Mesodermal cell (in vitro differentiated cells): ENCODE data around the gene LAPTM5.
A peak's percentile ranks its signal among the peaks of the same experiment; 100 is the strongest.

ENCODE experiments used
- H3K27ac ChIP-seq: 2 replicates; pipeline ENCODE4 v1.7.0; 2013; ENCODE audit warnings: mild to moderate bottlenecking, low read depth, low read length, moderate library complexity; ENCODE audit not compliant: severe bottlenecking
- H3K36me3 ChIP-seq: 2 replicates; pipeline ENCODE4 v1.7.1; 2013; ENCODE audit warnings: mild to moderate bottlenecking, low read length, moderate library complexity; ENCODE audit not compliant: control insufficient read depth, insufficient read depth
- H3K4me1 ChIP-seq: one replicate; pipeline ENCODE4 v1.7.1; 2013; ENCODE audit warnings: mild to moderate bottlenecking, low read length; ENCODE audit not compliant: insufficient read depth, control insufficient read depth, poor library complexity, severe bottlenecking
- H3K4me3 ChIP-seq: 2 replicates; pipeline ENCODE4 v1.7.0; 2013; ENCODE audit warnings: low read length, control low read depth, mild to moderate bottlenecking; ENCODE audit not compliant: insufficient read depth, poor library complexity, severe bottlenecking; ENCODE audit errors: extremely low read depth
- H3K9me3 ChIP-seq: 2 replicates; pipeline ENCODE4 v1.7.1; 2013; ENCODE audit warnings: mild to moderate bottlenecking, low read length, moderate library complexity; ENCODE audit not compliant: control insufficient read depth
- WGBS, 2 experiments: methylation state at CpG; one replicate each; pipeline ENCODE4 v1.1.5; 2013; ENCODE audit warnings: missing lambda C conversion rate in 2 of 2; ENCODE audit not compliant: insufficient coverage in 2 of 2; 5-methylcytosine and 5-hydroxymethylcytosine counted together

Gene LAPTM5

DNA sequence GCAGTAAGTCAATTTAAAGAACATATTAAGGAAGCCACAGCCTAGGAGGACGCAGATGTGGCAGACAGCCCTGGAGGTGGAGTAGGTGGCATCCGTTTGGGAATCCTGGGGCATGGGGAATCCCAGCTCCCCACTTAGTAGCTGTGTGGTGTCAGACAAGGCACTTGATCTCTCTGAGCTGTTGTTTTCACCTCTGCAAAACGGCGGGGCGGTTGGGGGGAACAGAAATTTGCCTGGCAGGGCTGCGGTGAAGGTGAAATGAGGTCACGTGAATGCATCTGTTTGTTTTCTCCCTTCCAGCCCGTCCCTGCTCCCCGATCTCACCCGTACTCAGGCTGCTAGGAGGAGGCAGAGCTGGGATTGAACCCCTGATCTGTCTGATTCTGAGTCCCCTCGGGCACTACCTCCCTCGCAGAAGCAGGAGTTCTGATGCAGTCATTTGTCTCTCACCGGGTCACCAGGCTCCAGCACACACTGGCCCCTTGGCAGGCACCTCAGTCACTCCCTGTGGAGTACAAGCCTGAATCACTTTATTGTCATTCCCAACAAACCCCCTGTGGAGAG is 2.2 kb upstream of the LAPTM5 start:
- WGBS, 2 experiments = 85% methylated on average over 10 to 13 of the region's 13 CpGs
- peaks cover 53% of the 10 kb centered on the region for H3K4me1 ChIP-seq

DNA sequence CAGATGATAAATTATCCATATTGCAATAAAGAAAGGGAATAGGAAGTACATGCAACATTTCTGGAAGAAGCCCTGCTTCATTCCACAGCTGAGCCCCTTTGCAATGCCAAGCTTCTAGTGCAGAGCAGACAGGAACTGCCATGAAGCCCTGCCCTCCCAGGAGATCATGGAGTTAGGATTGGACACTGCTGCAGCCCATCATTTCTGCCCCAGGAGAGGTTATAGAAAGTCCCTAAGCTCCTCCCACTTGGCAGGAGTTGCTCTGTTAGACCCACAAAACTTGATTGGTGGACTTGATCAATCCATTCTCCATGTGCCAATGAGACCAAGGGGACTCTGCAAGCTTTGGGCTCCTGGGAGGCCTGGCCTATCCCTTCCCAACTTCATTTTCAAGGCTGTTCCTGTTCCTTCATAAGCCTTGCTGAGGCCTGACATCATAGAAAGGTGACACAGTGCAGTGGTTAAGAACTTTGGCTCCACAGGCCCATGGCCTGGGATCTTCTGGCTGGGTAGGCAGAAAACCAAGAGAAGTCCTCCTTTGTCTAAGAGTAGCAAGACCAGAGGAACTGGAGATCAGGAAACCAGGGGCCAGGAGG is 1.3 kb upstream of the LAPTM5 start:
- H3K4me3 ChIP-seq = no peak overlapping the region
- H3K9me3 ChIP-seq = no peaks in the 10 kb centered on the region
- no peak overlapping the region for H3K27ac ChIP-seq
- peaks cover 50% of the 10 kb centered on the region for H3K4me1 ChIP-seq
- H3K36me3 ChIP-seq = no peaks in the 10 kb centered on the region

More for the DNA sequence above, 2.2 kb upstream of the LAPTM5 start:
- H3K27ac ChIP-seq = no peak overlapping the region
- H3K9me3 ChIP-seq = no peaks in the 10 kb centered on the region
- H3K4me3 ChIP-seq = no peak overlapping the region
- no peaks in the 10 kb centered on the region for H3K36me3 ChIP-seq

DNA sequence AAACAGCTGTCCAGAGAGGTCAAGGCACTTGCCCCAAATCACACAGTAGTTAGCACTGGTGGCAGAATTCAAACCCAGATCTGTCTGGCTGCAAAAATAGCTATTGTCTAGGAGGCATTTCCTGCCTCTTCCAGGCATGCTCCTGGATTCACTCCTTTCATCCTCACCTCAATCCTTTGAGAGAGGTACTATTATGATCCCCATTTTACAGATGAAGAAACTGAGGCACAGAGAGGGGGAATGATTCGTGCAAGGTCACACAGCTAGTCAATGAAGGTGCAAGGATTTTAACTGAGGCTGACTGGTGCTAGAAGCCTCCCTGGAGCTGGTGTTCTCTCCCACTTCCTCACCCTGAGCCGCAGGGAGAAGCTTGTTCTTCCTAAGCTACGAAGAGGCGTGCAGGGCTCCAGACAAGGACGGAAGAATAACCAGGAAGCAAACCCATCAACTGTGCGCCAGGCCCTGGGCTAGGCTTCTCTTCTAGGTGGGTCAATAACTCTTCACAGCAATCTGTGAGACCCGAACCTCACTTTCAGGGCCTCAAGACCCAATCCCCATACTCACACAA is 631 bp upstream of the LAPTM5 start:
- no peaks in the 10 kb centered on the region for H3K36me3 ChIP-seq
- peaks cover 43% of the 10 kb centered on the region for H3K4me1 ChIP-seq
- WGBS, 2 experiments = 97 to 98% methylated on average over 7 of the region's 7 CpGs
- H3K9me3 ChIP-seq = no peaks in the 10 kb centered on the region
- H3K4me3 ChIP-seq = no peak overlapping the region
- H3K27ac ChIP-seq = no peak overlapping the region

DNA sequence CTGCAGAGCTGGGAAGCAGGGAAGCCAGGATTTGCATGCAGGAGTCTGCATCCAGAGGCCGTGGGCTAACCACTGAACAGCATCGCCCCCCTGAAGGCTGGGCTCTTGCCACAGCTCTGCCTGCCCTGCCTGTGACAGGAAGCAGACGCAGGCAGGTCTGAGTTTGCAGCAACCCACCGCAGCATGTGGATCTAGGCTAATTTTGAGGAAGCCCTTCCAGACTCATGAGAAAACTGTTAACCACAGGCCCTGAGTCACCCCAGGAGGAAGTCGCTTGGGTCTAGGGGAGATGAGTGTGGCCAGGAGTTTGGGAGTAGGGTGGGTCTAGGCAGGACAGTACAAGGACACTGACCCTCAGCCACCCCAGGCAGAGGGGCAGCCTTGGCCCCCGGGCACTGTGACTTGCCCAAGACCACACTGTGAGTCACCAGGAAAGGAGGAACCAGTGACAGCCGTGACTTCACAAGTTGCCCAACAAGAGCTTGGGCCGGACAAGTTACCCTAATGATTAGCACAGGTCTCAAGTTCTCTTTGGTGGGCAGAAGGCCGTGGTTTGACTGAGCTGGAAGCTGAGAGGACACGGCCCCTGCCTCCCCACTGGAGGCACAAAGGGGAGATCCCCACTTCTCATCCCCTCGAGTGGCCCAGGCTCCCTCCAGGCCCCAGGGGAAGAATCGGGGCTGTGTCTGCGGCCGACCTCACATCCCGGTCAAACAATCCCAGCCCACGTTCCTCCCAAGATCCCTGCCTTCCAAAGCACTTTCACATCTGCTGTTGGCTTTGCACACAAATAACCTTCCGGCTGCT is 826 bp downstream of the LAPTM5 start:
- Histone ChIP-seq H3K36me3 (no peaks in the 10 kb centered on the region), H3K4me3 (no peak overlapping the region), H3K4me1 (peaks cover 29% of the 10 kb centered on the region), H3K9me3 (no peaks in the 10 kb centered on the region), H3K27ac (peak overlapping the region; percentile 74)
- 80 to 86% methylated on average over 13 to 14 of the region's 17 CpGs for WGBS, 2 experiments

DNA sequence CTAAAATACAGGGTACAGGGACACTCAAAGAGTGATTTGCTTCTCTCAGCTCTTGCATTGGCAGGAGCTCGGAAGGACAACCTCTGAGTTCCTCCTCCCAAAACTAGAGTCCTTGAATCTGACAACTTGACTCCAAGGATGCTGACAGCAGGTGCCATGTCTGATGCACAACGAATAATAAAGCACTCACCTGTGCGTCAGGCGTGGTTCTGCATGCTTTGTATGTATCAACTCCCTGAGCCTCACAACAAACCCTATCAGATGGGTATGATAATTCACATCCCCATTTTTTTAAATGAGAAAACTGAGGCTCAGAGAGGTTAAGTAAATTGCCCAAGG is 1.4 kb downstream of the LAPTM5 start:
- H3K9me3 ChIP-seq = no peaks in the 10 kb centered on the region
- H3K4me3 ChIP-seq = no peak overlapping the region
- no peaks in the 10 kb centered on the region for H3K36me3 ChIP-seq
- peaks cover 23% of the 10 kb centered on the region for H3K4me1 ChIP-seq
- 100% methylated on average over 3 to 4 of the region's 4 CpGs for WGBS, 2 experiments
- H3K27ac ChIP-seq = peak overlapping the region; percentile 74

DNA sequence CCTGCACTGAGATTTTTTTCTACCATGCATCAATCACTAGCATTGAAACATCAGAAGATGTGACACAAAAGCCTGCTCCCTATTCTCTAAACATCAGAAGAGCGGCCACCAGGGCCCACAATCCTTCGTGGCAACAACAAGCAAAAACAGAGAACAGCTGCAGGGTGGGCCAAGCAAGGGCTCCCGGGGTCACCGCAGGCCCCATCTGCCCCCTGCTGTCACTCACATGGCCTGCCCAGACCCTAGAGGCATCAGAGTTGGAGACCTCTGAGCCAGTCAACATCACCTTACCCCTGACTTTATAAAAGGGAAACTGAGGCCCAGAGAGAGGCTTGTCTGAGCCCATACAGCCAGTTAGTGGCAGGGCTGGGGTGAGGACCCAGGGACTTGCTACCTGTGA is 1.8 kb downstream of the LAPTM5 start:
- peaks cover 21% of the 10 kb centered on the region for H3K4me1 ChIP-seq
- H3K4me3 ChIP-seq = no peak overlapping the region
- 94 to 95% methylated on average over 4 of the region's 4 CpGs for WGBS, 2 experiments
- H3K9me3 ChIP-seq = no peaks in the 10 kb centered on the region
- H3K36me3 ChIP-seq = no peaks in the 10 kb centered on the region
- H3K27ac ChIP-seq = no peak overlapping the region

DNA sequence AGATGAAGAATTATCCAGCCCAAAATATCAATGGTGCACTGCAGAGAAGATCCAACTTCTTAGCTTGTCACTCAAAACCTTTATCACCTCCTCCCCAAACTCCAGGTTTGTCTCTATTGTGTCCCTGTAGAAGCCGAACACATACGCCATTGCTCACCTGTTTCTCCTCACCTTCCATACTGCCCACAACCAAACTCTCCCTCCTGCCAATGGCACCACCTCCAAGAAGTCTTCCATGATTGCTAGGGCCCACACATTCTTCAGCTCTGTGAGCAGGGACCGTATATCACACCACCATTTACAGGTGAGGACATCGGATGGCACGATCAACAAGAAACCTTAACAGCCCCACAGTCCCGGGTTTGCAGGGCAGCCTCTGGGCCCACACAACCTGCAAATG is 2.2 kb downstream of the LAPTM5 start:
- Histone ChIP-seq H3K36me3 (no peaks in the 10 kb centered on the region), H3K4me1 (peaks cover 21% of the 10 kb centered on the region), H3K4me3 (no peak overlapping the region), H3K9me3 (no peaks in the 10 kb centered on the region), H3K27ac (no peak overlapping the region)
- WGBS, 2 experiments = 92 to 98% methylated on average over 6 of the region's 6 CpGs

DNA sequence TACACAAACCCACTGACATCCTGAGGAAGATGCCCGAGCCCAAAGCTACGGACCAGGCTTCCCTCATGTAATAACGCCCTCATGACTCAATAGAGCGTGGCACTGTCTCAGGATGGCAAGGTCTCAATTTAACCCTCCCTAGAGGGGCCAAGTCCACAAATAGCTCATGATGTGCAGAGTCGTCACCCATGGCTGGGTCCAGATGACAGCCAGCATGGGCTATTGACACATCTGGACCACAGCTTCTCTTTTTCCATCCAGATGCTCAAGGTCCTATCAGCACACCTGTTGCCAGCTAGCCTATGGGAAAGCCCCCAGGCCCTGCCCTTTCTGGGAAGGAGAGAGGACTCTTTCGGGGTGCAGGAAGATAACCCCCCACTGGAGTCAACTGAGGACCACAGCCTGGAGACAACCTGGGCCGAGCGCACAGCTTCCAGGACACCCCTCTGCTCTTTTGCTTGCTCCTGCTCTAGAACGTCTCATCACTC is 2.8 kb downstream of the LAPTM5 start:
- no peaks in the 10 kb centered on the region for H3K9me3 ChIP-seq
- H3K4me1 ChIP-seq = peaks cover 21% of the 10 kb centered on the region
- H3K36me3 ChIP-seq = no peaks in the 10 kb centered on the region
- 86 to 95% methylated on average over 8 of the region's 9 CpGs for WGBS, 2 experiments
- H3K4me3 ChIP-seq = no peak overlapping the region
- H3K27ac ChIP-seq = no peak overlapping the region

DNA sequence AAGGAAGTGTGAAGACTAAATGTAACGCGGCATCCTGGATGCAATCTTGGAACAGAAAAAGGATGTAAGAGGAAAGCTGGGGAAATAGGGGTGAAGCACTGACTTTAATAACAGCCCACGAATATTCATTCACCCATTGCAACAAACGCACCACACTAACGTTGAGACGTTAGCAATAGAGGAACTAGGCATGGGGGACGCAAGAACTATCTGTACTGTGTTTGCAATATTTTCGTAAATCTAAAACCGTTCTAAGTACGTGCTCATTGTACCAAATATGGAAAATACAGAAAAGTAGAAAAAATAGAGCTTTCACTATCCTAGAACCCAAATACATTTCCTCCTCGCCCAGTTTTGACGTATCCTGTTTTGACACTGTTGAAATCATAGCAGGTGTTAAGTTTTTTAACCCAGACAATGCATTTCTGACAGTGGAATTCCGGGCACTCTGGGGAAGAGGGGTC is 3.9 kb downstream of the LAPTM5 start:
- no peaks in the 10 kb centered on the region for H3K9me3 ChIP-seq
- H3K36me3 ChIP-seq = no peaks in the 10 kb centered on the region
- H3K27ac ChIP-seq = no peak overlapping the region
- no peak overlapping the region for H3K4me3 ChIP-seq
- 91 to 99% methylated on average over 10 of the region's 13 CpGs for WGBS, 2 experiments
- H3K4me1 ChIP-seq = peaks cover 25% of the 10 kb centered on the region

DNA sequence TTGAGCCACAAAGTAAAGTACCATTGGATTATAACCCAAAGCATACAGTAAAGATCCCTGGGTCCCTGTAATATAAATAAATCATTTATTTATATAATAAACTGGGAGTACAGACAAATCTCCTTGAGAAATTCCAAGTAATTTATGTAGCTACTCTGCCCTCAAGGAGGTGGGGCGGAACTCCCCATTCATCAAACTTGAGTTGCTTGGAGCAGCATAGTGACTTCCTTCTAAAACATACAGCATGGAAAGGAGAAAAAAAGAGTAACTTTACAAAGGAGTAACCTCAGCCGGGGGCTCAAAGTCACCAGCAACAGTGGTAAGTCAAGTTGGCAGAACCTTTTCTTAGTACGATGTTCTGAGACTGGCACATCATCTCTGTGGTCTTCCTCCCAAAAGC is 4.5 kb downstream of the LAPTM5 start:
- H3K4me3 ChIP-seq = no peak overlapping the region
- 94 to 100% methylated on average over 2 to 3 of the region's 3 CpGs for WGBS, 2 experiments
- H3K4me1 ChIP-seq = peaks cover 30% of the 10 kb centered on the region
- H3K36me3 ChIP-seq = no peaks in the 10 kb centered on the region
- no peaks in the 10 kb centered on the region for H3K9me3 ChIP-seq
- no peak overlapping the region for H3K27ac ChIP-seq

DNA sequence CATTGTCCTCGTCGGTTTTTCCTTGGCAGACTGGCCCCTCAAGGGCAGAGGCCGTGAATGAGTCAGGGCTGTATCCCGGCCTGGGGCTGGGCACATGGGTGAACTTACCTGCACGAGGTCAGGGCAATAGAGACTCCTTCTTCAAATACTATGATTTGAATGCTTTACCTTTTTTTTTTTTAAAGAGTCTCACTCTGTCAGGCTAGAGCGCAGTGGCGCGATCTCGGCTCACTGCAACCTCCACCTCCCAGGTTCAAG is 5.0 kb downstream of the LAPTM5 start:
- no peaks in the 10 kb centered on the region for H3K9me3 ChIP-seq
- 91 to 94% methylated on average over 5 to 9 of the region's 9 CpGs for WGBS, 2 experiments
- no peak overlapping the region for H3K4me3 ChIP-seq
- H3K36me3 ChIP-seq = no peaks in the 10 kb centered on the region
- peaks cover 27% of the 10 kb centered on the region for H3K4me1 ChIP-seq
- H3K27ac ChIP-seq = no peak overlapping the region
